SW 1271 (cell line): ENCODE results near the gene DPF3.

ENCODE experiments used
- DNase-seq, 2 experiments: peaks; one replicate each; lab custom pipeline; 2025; lab: John Stamatoyannopoulos, UW

Gene DPF3

DNA sequence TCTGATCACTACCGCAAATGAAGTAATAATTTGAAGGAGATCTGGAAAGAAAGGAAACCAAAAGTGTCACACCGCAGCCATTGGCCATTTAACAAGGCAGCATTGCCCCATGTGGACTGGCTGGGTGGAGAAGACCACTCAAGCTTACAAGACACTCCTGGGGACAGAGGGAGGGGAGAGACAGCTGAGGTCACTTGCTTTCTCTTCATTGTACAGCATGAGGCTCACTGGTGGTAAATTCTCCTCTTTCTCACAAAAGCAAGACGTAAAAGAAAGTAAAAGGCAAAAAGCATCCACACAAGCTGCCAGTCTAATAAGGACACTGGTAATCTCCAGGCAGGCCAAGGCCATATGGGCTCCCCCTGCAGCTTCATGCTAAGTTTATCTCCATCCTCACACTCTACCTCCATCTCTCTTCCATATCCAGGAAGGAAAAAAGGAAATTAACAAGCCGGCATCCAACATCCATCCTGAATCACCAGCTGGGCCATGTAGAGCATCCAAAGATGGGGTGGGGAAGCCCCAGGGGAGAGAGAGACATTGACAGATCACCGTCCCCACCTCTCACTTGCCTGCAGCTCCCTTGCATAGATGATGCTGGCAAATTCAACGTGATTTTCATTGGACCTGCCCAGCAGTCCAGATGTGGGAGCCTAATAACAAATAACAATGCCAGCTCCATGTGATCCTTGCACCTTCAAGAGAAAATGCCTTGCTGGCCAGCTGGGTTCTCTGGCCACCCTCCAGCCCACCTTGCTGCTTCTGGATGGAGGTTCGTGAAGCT is 100.6 kb downstream of the DPF3 start:
- no peak for DNase-seq

DNA sequence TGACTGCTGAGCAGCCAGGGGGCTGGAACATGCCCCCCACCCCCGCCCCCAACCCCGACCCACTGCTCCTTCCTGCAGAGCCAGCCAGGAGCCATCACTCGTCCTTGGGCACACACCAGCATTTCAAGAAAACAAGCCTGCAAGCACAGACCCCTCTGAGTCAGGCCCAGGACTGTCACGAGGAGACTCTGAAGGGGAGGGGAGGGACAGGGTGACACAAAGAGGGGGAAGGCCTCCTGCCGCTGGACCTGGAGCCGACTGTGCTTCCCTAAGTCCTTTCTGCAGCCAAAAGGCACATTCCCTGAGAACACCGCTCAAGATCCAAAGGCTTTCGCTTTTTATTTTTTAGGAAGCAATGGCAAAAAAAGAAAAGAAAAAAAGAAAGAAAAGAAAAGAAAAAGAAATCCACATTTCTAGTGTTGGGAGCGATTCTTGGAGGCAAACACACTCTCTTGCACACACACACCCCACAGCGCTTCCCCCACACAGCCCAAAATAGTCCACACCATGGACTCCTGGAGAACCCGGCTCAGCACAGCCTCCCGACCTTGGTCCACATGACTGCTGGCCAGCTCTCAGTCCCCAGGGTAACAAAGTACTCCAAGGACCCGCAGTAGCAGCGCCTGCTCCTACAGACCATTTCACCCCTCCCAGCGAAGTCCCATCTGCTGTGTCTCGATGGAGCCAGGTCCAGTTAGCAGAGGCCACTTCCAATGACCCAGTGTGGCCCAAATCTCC is 101.7 kb downstream of the DPF3 start:
- DNase-seq: no peak

DNA sequence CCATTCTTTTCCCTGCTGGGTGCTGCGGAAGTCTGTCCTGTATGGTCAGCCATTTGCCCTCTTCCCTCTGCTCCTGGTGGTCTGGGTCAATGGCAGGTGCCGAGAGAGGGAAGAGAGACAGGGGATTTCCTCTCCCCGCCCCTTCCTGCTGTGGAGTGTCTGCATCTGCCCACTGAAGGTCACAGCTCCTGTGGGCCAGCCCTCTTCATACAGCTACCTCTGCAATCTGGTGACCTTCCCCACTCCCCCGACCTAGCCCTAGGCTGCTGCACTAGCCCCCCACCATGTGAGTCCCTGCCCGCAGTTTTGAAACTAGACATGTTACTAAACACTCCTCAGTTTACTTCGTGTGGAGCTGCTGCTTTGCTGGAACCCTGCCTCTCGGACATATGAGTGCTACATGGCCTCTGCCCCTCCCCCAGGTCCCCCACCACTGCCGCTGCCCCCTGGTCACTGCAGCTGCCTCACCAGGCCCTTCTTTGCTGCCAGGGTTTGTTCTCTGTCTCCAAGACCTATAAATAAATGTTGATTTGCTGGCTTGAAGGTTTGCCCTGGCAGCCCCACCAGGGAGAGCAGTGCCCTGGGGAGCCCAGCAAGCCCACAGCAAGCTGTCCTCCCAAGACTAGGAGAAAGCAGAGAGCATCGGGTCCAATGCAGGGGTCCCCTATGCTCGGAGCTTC is 102.9 kb downstream of the DPF3 start:
- no peak for DNase-seq

DNA sequence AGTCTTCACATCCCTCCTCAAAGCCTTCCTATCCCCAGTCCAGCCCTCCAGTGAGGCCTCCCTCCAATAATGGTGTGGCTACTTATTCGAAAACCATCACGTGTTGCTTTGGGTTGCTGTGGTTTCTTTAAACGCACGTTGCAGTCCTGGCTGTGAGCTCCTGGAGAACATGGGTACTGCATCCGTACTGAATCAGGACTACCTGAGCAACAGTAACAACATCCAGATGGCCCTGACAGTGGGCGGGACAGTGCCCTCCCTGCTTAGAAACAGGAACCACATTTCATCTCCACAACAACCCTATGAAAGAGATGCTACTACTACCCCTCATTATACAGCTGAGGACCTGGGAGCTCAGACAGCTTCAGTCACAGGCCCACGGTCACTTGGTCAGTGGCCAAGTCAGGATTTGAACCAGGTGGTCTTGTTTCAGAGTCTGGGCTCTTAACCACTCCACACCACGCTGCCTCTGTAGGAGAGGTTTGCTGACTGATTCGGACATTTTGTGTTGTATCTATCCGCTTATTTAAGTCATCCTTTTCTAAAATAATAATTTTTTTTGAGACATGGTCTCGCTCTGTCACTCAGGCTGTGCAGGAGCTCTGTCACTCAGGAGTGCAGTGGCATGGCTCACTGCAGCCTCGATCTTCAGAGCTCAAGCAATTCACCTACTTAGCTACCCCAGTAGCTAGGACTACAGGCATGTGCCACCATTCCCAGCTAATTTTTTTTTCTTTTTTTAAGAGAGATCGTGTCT is 104.8 kb downstream of the DPF3 start:
- no peak for DNase-seq

DNA sequence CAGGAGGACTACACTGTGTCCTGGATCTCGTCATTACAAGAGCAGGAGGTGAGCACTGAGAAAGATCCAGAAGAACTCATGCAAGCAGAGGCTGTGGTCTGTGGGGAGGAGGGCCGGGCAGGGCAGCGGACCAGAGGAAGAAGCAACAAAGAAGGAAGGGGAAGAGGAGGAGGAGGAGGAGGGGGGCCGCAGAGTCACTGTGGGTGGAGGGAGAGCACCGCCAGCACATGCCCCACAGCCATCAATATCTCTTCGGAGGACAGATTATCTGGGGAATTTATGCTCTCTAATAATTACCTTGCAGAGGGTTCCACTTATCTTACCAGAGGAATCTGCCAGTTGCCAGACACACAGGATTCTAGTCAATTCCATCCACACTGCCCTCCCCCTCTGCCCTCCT is 105.6 kb downstream of the DPF3 start:
- no peak for DNase-seq

DNA sequence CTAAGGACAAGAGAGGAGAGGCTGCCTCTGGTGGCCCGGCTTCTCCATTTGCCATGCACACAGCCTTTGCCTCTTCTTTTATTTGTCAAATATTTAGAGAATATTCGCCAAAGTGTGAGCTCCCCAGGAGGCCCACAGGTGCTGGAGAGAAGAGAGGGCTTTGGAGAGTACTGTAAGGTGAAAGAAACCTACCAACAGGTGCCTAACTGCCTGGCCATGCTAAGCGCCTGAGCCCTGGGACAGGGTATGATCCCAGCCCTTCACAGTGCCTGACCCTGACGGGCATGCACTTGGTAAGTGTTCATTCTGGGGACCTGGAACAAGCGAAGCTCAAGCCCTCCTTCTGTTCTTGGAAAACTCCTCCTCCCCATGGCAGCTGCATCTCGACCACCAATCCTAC is 106.1 kb downstream of the DPF3 start:
- no peak for DNase-seq

DNA sequence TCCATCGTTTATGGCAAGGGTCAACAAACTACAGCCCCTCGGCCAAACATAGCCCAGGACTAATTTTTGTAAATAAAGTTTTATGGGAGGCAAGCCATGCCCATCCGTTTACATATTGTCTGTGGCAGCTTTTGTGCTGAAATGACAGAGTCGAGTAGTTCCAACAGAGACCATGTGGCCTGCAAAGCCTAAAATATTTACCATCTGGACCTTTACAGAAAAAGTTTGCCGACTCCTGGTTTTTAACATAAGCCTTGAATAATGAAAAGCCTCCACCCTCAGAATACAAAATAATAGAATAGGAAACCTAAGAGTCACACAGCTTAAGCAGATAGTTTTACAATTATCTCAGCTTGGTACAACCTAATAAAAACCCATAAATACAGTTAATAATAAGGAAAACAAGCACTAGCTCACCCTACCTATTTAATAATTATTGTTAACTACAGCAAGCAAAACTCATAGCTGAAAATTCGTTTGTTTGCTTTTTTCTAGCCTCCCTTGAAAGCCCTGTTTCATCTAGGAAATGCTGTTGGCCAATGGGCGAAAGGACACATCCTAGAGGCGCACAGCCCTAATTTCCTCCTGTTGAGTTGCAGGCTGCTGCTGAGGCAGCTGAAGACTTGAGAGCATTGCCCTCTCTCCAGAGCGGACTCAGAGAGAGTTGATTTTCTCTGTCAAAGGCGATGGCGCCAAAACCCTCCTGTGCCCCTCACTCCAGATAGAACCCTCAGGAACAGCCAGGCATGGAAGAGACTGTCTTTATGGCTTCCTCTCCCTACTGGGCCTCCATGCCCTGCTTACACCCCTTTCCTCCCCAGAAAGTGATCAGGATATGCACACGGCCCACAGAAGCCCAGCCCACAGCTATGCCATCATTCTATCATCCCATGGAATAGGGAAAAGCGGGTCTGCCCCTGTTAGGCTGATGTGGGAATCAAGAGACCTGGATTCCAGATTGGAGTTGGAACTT is 107.2 kb downstream of the DPF3 start:
- no peak for DNase-seq

DNA sequence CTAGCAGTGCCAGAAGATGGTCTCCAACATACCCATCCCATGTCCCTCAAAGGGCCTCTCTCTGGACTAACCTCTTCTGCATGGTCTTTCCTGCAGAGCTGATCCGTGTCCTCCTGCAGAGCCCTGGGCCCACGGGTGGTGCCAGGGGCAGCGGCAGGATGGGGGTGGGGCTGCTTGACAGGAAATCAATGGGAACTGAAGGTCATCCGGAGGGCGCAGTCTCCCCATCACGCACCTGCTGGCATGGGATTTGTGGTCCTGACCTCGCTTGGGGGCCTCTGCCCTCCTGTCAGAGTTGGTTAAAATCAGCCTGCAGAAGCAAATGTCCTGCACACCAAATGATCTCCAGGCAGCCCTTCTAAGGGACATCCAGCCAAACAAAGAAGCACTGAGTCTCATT is 110.2 kb downstream of the DPF3 start:
- no peak for DNase-seq

DNA sequence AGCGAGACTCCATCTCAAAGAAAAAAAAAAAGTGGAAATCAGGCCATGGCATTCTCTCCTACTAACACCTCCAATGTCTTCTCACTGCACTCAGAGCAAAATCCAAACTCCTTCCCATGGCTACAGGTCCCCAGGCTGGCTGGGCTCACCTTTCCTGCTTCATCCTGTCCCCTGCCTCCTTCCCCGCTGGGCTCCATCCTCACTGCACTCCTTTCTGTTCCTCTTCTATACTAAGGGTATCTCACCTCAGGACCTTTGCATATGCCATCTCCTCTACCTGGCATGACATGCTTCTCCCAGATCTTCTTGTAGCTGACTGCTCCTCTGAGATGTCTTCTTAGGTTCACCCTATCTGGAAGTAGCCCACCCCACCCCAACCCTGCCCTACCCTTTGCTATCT is 111.1 kb downstream of the DPF3 start:
- DNase-seq: no peak

DNA sequence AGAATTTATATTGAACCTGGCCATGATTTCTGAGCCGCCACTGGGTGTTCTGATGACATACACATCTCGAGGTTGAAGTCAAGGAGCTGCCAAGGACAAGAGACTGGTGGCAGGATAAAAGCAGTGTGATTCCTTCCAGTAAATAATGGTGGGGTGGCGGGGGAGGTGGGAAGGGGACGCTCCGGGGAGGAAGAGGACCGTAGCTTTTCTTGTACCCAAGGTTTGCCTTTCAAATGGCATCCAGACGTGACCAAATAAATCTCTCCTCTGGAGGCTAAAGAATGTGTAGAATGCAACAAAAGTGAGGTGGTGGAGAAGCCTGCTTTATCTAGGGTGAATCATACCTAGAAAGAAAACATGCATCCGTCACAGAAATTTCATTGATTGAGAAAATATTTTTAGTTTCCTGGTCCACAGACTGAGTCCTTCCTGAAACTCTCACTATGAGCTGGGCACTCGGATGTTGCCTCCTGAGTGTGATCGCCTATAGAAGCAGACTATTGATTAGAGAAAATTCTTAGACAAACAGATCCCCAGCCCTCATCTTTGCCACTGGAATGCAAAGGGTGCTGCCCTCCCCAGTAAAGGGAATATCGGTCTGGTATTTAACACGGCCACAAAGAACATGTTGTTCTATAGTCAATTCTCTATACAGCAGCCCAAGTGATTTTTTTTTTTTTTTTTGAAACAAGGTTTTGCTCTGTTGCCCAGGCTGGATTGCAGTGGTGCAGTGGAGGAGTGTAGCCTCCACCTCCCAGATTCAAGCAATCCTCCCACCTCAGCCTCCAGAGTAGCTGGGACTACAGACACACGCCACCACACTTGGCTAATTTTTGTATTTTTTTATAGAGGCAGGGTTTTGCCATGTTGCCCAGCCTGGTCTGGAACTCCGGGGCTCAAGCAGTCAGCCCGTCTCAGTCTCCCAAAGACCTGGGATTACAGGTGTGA is 112.1 kb downstream of the DPF3 start:
- peak in 1 of 2 experiments; percentile 33 for DNase-seq

DNA sequence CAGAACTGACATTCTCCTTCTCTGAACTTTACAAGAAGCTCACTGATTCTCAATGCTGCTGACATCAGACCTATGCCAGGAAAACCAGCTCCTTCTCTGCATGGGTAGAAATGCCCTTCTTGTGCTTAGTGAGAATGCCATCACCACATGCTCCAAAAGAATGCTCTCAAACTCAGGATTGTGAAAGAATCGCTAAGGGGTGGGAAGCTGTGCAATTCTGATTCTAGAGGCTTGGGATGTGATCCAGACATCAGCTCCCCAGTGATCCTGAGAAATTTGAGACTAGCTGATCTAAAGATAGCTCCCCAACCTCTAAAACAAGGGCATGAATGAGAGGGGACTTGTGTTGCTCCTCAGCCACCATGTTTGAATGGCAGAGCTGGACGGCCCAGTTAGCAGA is 113.2 kb downstream of the DPF3 start:
- no peak for DNase-seq

DNA sequence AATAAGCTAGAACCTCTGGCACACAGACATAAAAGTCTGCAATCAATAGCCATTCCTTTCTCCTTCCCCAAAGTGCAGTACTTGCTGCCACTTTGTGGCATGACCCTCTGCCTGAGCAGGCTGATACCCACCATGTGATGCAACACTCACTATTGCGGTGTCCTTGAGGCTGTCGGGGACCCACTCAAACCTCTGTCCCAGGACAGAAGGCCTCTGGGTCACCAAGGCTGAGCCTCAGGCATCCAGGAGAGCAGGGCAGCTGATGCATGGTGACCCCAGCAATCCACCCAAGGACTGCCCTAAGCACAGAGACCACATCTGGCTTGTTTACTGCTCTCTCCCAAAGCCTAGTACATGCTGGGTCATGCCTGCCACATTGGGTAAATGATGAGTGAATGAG is 114.2 kb downstream of the DPF3 start:
- no peak for DNase-seq

DNA sequence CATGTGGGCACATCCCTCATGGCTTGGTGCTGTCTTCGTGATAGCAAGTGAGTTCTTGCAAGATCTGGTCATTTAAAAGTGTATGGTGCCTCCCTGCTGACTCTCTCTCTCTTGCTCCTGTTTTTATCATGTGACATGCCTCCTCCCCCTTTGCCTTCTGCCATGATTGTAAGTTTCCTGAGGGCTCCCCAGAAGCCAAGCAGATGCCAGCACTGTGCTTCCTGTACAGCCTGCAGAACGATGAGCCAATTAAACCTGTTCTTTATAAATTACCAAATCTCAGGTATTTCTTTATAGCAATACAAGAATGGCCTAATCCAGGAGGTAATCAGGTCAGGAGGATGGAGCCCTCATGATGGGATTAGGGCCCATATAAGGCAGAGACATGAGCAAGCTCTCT is 116.3 kb downstream of the DPF3 start:
- no peak for DNase-seq

DNA sequence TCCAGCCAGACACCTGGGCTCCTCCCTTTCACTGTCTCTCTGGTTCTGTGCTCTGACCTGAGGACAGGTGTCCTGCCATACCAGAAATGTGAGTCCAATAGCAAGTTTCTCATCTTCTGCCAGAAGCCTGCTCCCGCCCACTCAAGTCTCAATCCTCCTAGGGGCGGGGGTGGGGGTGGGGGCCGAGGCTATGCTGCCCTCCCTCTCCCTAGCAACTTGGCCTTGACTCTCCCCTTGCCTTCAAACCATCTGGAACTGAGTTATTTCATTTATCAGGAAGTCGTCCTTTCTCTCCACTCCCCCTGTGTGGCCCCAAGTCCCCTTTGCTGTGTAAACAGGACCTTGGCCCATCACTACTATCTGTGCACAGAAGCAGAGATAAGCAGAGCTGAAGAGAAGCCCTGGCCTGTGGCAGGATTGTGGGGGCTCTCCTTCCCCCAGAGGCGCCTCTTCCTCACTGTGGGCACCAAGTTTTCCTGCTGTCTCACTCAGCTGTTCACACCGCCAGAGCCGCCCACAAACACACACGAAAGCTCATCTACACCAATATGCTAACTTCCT is 117.1 kb downstream of the DPF3 start:
- DNase-seq: no peak

DNA sequence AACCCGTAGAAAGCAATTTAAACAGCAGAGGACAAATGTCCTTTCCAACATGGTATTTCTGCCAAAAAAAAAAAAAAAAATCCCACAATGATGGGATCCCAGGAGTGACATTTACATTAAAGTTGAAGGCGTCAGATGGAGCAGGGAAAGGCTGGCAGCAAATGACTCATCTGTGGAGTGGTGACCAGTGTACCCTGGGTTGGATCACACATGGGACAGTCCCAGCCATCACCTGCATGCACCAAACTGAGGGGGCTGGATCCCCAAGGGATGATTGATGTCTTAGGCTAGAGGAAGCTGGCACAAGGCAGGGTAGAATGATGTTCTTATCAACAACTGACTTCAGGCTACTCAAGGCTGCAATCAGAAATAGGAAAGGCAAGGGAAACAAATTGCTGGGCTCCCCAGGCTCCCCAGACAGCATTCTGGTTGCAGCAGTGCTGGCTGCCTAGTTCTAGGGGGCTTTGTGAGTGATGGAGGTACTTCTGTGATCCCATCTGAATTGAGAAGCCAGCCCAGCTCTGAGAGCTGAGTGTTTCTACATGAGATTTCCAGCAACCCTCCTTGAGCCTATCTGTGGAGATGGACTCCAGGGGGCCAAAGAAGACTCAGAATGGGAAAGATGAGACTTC is 117.9 kb downstream of the DPF3 start:
- no peak for DNase-seq

DNA sequence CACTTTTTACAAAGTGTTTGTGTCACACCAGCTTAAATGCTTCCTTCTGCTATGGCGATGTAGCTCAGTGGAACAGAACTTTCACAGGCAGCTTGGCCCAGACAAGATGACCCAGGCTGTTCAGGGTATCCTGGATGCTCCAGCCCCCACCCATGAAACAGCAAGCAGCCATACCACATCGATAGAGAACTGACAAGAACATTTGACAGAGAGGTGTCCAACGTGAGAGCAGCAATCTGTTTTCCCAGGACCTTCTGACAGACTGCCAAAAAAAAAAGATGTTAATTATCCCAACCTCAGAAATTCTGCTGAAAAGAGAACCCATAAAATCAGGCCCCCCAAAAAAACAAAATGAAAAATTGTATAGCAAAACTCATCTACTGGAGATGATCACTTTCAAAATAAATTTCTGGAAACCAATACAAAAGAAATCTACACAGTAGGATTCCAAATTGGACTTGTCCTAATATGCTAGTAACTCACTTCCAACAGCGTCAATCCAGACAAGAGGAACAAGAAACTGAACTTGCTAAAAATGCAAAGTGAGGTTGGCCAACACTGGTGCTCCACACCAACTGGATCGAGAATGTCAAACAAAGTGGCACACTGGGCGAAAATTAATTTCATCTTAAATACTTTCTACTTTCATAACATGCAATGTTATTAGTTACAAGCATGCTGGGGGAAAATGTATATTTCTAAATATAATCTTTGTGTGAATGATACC is 118.8 kb downstream of the DPF3 start:
- DNase-seq: no peak

DNA sequence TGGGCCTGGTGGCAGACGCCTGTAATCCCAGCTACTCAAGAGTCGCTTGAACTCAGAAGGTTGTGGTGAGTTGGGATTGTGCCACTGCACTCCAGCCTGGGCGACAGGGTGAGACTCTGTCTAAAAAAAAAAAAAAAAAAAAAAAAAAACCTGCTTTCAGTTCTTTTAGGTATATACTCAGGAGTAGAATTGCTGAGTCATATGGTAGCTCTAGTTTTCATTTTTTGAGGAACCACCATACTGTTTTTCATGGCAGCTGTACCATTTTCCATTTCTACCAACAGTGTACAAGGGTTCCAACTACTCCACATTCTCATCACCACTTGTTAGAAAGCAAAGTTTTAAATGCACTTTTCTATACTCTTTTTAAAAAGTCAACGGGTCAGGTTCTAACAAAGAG is 119.8 kb downstream of the DPF3 start:
- no peak for DNase-seq

DNA sequence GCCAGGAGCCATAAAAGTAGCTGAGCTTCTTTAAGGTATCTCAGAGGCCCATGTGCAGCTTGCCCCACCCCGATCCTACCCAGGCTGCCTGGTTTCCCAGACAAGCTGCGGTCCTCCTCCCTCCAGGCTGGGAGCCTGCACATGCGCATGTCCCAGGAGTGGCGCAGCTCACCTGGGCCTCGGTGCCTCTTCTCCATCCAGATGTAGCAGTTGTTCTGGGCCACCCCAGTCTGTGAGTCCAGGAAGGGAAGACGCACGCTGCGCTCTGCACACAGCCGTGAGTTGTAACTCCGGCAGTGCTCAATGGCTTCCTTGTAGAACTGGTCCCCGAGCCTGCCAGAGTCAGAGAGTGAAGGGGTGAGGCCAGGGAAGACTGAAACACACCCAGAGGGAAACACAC is 122.3 kb downstream of the DPF3 start:
- no peak for DNase-seq

DNA sequence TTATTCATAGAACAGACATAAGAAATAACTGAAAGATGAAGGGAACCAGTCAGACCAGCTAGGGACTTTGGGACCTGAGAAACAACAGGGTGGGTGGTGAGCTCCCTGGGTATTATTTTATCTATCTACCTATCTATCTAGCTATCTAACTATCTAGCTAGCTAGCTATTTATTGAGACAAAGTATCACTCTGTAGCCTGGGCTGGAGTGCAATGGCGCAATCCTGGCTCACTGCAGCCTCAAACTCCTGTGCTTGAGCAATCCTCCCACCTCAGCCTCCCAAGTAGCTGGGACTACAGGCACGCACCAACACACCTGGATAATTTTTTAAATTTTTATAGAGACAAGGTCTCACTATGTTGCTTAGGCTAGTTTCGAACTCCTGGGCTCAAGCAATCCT is 127.6 kb downstream of the DPF3 start:
- no peak for DNase-seq
